ENCODE results near the gene FAM53B.

FAM53B gene

GRCh38 chr10:124628676-124629021 is 115.5 kb downstream of the FAM53B start:
- TF ChIP-seq CTCF (conservative IDR thresholded peaks at IDR 0.05; ENCODE audit: low read depth) = no peak
- DNase-seq (ENCODE audit: low spot score) = no peak
- CTCF ChIA-PET = interaction anchor here (0.6 to 0.7 kb wide), 3 partner anchors 42 to 204 kb away, joined by 3 to 4 read pairs (median 3); no protein-coding TSS in a partner anchor
- H3K27ac ChIP-seq = peak overlapping the region; percentile 94
- POLR2A ChIA-PET (ENCODE audit: low non-redundant PET) = no interaction called here

GRCh38 chr10:124627866-124628675 is 116.1 kb downstream of the FAM53B start:
- ChIA-PET CTCF (interaction anchor here (0.6 to 0.7 kb wide), 5 partner anchors 43 to 205 kb away, joined by 3 to 4 read pairs (median 3); no protein-coding TSS in a partner anchor), POLR2A (ENCODE audit: low non-redundant PET) (no interaction called here)
- TF ChIP-seq CTCF (conservative IDR thresholded peaks at IDR 0.05; ENCODE audit: low read depth) = no peak
- no peak for DNase-seq (ENCODE audit: low spot score)
- H3K27ac ChIP-seq = peak overlapping the region; percentile 94

DNA sequence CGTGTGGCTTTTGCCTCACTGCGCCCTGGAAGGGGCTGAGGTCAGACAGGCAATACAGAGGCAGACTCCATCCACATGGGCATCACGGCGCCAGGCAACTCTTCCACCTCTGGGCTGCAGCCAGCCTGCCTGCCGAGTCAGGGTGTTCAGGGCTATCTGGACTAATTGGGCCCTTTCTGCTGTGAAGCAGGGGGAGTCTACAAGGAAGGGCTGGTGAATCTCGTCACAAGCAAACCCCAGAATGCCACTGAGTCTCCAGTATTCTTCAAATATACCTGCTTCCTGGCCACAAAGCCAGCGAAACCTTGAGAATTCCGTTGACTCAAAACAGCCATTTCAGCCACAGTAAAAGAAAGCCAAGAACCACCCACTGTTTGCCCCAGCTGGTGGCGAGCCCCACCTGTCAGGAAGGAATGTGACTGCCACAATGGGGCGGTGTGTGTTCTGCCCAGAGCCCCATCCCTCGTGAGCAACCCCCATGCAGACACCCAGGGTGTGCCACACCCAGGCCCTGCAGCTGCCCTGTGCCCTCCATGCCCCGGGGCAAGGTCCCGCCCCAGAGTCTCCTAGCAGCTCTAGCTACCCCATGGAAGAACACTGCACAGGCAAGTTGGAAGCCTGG is 117.3 kb downstream of the FAM53B start:
- peak overlapping the region; percentile 94 for H3K27ac ChIP-seq
- CTCF ChIA-PET = interaction anchor here (0.6 to 1.0 kb wide), 5 partner anchors 44 to 120 kb away, joined by 3 to 6 read pairs (median 3); no protein-coding TSS in a partner anchor
- POLR2A ChIA-PET (ENCODE audit: low non-redundant PET) = no interaction called here
- DNase-seq (ENCODE audit: low spot score) = peak; percentile 80
- no peak for TF ChIP-seq CTCF (conservative IDR thresholded peaks at IDR 0.05; ENCODE audit: low read depth)

DNA sequence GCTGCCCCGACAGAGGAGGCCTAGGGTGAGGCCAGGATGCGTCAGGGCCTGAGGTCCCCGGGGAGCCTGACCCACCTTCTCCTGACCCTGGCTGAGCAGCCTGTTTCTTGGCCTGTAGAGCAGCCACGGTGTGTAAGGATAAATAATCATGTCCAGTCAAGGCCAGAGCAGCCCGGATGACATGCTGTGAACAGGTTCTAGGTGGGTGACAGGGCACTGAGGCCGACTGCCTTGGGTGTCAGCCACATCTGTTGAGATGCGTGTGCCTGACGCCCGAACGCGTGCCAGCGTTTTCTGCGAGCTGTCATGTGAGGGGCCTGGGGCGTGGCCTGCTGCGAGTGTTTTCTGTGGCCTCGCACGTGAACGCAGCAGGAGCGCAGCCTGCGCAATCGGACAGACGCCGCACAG is 118.3 kb downstream of the FAM53B start:
- peak overlapping the region; percentile 94 for H3K27ac ChIP-seq
- POLR2A ChIA-PET (ENCODE audit: low non-redundant PET) = no interaction called here
- CTCF ChIA-PET = interaction anchor here (1.0 kb wide), 1 partner anchor 115 kb away, joined by 6 read pairs; no protein-coding TSS in a partner anchor
- no peak for TF ChIP-seq CTCF (conservative IDR thresholded peaks at IDR 0.05; ENCODE audit: low read depth)
- DNase-seq (ENCODE audit: low spot score) = no peak

GRCh38 chr10:124624895-124625294 is 119.3 kb downstream of the FAM53B start:
- DNase-seq (ENCODE audit: low spot score) = no peak
- ChIA-PET POLR2A (ENCODE audit: low non-redundant PET) (no interaction called here), CTCF (interaction anchor here (0.6 kb wide), 1 partner anchor 25 kb away, joined by 3 read pairs; no protein-coding TSS in a partner anchor)
- no peak for TF ChIP-seq CTCF (conservative IDR thresholded peaks at IDR 0.05; ENCODE audit: low read depth)
- peak overlapping the region; percentile 94 for H3K27ac ChIP-seq

DNA sequence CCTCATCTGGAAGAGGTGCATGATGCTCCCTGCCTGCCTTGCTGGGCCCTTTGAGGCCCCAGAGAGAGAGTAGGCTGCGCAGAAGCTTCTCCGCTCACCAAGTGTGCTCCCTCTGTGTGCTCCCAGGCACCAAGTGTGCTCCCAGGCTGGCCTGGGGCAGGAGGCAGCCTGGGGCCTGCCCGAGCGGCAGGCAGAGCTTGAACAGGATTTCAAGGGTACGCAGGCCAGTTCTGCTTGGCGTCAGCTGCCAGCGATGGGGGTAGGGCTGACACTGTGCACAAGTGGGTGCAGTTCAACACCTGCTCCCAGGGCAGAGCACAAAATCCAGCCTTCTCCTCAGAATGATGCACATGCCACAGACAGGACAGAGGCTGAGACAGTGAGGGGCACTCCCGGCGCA is 119.7 kb downstream of the FAM53B start:
- CTCF ChIA-PET = interaction anchor here (0.6 kb wide), 1 partner anchor 26 kb away, joined by 3 read pairs; no protein-coding TSS in a partner anchor
- POLR2A ChIA-PET (ENCODE audit: low non-redundant PET) = no interaction called here
- H3K27ac ChIP-seq = peak overlapping the region; percentile 94
- TF ChIP-seq CTCF (conservative IDR thresholded peaks at IDR 0.05; ENCODE audit: low read depth) = no peak
- DNase-seq (ENCODE audit: low spot score) = no peak
